Measurements from ENCODE around the gene TMEM170B.

TMEM170B gene, protein sequence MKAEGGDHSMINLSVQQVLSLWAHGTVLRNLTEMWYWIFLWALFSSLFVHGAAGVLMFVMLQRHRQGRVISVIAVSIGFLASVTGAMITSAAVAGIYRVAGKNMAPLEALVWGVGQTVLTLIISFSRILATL

DNA sequence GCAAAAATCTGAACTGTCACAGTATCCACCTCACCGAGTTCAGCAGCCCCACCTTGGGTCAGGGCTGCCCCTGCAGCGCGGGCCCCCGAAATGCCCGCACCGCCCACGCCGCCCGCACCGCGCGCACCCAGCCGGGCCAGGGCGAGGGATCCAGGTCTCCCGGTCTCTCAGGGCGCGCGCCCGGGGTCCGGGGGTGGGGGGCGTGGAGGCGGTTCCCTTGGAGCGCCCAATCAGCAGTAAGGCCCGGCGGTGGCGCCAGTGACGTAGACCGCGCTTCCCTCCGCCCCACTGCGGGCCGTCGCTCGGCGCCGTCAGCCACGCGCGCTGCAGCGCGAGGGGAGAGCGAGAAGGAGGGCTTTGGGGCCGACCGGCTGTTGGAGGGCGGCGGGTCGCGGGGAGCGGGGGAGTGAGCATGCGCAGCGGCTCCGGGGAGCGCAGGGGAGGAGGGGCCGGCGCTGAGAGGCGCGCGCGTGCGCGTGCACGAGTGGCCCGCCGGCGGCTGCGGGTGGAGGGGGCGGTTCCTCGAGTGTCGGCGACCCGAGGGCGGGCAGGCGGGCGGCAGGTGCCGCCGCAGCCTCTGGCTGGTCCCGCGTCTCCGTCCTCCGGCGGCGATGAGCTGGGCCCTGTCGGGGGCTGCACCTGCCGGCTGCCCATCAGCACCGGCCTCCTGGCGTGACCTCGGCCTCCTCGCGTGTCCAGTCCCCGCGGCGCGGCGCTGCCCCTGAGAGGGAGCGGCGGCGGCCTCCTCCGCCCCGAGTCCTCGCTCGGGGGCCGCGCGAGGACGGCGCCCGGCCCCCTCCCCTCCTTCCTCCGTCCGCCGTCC lies at the start of gene TMEM170B:
TSS of gene TMEM170B (plus strand) at position 521 of the 823 bp plus-strand sequence. CDS start 529 bp downstream, outside the sequence.
- DNase-seq (ENCODE audit: low spot score), result peak; percentile 97

- DNase-seq (ENCODE audit: low spot score), result no peak
These were observed 46.6 kb upstream of the TMEM170B start for GRCh38 chr6:11490996-11491395.

DNA sequence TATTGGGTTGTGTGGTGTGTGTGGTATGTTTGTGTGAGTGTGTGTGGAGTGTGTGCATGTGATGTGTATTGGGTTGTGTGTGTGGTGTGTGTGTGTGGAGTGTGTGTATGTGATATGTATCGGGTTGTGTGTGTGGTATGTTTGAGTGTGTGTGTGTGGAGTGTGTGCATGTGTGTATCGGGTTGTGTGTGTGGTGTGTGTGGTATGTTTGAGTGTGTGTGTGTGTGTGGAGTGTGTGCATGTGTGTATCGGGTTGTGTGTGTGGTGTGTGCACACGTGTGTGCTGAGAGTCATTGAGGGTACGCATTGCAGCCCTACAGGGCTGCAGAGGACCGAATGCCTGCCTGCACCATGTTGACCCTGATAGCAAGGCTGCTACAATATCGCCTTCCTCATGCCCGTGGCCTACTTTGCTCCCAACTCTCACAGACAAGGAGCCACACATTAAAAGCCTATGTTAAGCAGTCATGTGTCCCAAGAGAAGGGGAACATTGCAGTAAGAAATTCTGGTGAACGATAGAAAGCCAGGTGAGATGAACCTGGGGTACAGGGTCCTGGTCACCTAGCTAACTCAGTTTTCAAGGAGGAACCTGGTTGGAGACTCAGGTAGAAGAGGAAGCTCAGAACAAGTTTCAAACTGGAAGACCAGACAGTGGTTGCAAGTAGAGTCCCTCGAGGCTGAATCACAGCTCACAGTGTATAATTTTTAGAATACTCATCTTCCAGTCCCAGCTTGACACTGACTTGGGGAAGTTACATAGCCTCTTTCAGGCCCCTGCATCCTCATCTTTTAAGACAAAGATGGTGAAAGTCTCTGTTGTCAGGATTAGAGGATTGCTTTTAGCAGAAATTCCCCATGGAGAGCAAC lies 45.7 kb upstream of the TMEM170B start:
- DNase-seq (ENCODE audit: low spot score), result no peak

DNA sequence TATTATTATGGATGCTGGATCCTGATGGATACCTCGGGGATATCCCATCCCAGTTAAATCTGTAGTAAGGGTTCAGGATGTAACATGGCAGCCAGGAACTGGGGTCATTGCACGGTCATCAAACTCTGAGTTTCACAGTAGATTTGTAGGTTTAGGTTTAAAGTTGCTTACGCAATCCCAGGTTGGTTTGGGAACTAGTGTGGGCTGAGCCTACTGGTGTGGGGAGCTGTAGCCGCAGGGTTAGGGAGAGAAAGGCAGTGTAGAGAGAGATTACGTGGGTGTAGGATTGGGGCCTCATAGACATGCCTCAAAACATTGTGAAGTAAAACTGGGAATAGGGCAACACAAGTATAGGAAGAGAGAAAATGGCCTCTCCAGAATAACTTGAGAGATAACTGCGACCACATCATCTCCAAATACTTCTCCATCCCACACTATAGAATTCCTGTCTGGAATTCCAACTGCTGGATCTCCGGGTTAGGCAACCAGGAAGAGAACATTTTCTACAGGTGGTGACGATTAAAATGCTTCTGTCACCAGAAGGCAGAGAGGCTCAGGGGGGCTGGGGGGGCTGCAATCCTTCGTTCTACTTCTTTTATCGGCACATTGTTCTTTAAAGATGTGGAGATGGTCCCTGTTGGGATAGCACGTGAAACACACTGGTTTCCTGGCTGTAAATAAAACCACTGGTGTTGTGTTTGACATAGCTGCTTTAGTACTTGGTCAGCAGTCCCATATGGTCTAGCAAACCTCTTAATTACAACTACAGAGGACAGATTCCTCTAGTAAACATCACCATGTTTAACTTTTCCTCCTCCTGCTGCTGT lies 44.9 kb upstream of the TMEM170B start:
- no peak for DNase-seq (ENCODE audit: low spot score)

- DNase-seq (ENCODE audit: low spot score), result no peak
These were observed 43.6 kb upstream of the TMEM170B start for GRCh38 chr6:11493974-11494373.

DNA sequence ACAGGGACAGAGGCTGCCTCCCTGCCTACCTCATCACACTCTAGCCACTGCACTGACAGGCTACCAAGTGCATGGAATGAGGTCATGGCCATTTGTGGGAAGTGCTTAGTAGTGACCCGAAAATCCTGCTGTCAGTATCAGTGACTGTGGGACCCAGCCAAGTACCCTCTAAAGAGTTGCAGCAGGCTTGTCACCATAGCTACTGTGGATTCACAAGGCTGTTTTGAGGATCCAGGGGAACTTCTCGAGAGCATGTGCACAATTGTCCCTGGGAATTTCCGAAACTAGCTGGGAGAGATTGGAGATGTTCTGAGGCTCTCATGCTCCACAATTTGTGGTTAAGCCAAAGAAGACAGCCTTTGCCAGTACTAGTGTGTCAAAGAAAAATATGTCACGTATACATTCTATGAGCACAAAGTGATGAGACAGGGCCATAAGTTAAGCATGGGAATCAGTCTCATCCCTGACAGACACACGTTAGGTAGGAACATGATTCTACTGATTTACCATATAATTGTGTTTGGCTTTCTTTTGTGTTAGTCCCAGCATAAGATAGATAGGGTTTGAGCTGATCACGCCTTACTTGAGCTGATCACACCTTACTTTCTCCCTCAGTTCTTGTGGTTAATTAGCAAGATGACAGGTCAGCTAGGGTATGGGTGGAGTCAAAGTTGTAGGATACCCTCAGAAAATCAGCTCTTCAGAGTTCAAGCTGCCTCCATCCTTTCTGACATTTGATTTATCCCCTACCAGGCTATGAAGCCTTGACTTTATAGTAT lies 42.6 kb upstream of the TMEM170B start:
- no peak for DNase-seq (ENCODE audit: low spot score)

- no peak for DNase-seq (ENCODE audit: low spot score)
These were observed 41.9 kb upstream of the TMEM170B start for GRCh38 chr6:11495565-11496145.

GRCh38 chr6:11496152-11497060 lies 41.1 kb upstream of the TMEM170B start:
- peak; percentile 88 for DNase-seq (ENCODE audit: low spot score)

- no peak for DNase-seq (ENCODE audit: low spot score)
These were observed 40.4 kb upstream of the TMEM170B start for GRCh38 chr6:11497107-11497506.

- no peak for DNase-seq (ENCODE audit: low spot score)
These were observed 39.7 kb upstream of the TMEM170B start for GRCh38 chr6:11497881-11498280.

DNA sequence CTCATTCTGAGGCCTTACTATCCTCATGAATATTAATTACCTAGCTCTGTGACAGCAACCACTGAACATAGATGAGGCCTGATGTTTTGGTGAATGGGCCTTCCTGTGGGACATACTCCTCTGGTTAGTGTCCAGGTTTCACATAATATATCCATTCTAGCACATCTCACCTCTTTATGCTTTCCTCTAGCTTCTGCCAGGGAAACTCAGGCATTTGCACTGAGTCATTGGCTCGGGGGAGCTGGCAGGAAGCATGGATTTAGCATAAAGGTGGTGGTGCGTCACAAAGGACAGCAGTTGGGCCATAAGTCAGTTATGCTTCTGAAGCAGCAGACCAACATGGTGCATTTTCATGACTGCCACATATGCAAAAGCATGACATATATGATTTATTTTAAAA lies 37.5 kb upstream of the TMEM170B start:
- DNase-seq (ENCODE audit: low spot score), result no peak

- DNase-seq (ENCODE audit: low spot score), result no peak
These were observed 28.1 kb upstream of the TMEM170B start for GRCh38 chr6:11509471-11509870.

GRCh38 chr6:11514672-11515071 lies 22.9 kb upstream of the TMEM170B start:
- DNase-seq (ENCODE audit: low spot score), result no peak

DNA sequence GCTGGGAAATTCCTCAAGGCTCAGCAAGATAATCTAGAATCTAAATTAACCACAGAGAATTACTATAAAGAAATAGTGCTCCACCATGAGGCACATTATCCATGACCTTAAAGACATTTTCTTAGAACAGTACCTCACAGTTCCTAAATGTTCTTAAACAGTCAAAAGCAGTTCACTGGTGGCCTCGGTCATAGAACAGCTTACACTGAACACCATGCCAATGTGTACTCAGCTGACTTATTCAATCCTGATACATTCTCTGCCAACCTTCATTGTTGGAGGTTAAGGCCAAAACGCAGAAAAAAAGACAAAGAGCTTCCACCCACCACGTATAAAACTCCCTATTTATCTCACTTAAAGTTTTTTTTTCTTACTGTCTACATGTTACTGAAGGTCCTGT lies 21.8 kb upstream of the TMEM170B start:
- DNase-seq (ENCODE audit: low spot score), result no peak

DNA sequence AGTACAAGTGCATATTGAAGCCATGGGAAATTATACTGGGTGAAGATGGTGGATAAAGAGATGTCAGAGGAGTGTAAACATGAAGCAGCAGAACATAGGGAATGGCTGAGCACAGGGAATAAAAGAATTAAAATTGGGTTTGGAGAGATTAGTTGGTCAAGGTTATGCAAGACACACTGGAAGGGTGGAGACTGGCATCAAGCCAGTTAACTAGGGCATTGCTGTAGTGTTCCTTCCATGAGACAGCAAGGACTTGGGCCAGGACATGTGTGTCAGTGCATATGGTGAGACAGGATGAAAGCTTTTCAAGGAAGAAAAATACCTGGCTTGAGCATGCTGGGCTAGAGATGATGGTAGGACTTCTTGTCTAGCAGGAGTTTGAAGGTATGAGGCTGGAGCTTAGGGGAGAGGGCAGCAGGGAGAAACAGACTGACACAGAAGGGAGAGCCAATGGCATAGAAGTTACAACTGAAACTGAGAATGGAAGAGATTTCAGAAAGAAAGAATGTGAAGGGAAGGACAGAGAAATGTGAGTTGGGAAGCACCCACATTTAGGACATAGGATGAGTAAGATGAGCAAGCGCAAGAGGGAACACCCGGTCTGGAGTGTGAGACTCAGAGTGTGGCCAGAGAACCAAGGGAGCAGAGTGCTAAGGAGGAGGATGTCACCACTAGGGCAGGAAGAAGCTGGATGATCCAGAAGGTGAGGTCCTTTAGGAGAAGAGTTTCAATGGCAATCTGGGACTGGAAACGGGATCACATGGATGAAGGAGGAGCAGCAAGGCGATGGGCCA lies 14.5 kb upstream of the TMEM170B start:
- DNase-seq (ENCODE audit: low spot score), result no peak

DNA sequence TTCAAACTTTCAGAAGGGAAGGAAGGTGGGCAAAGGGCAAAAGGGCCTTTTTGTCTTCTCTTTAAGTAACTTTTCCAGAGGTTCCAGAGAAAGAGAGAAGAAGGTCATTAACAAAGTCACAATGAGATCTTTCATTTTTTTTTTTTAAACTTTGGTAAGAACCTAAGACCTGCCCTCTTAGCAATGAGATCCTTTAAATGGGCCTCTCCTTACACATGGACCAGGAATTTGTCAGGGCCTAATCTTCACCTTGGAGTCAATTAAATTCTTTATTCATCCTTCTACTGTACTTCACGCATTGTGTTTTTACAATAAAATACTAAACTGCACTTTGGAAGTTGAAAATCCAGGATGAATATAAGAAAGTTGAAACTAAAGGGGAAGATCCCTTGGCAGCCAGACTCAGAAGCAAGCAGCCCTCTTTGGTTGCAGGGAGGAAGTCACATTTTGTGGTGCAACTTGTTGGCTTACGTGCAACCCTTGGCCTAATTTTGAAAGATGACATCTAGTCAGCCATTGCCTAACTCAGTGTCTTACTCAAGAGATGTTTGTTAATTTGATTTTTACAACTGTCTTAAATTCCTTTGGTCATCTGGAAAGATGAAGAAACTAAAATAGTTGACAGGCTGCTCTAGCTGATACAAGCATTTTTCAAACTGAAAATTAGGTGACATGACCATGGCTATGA lies 11.9 kb upstream of the TMEM170B start:
- DNase-seq (ENCODE audit: low spot score), result no peak

- DNase-seq (ENCODE audit: low spot score), result no peak
These were observed 11.4 kb upstream of the TMEM170B start for GRCh38 chr6:11526156-11526505.

- no peak for DNase-seq (ENCODE audit: low spot score)
These were observed 10.2 kb upstream of the TMEM170B start for GRCh38 chr6:11527274-11527870.
